GM19239 (cell line): ENCODE data around the gene RNF157.

Experiments used
- DNase-seq: peaks from one replicate; pipeline ENCODE4 v3.0.0; 2011; ENCODE audit warnings: low spot score; ENCODE audit not compliant: insufficient read length
- FAIRE-seq: peaks from 2 replicates; lab custom pipeline; 2011; peaks lifted over from hg19 to GRCh38; lab: Jason Lieb, UNC

The RNF157 gene

GRCh38 chr17:76164331-76164730 is 76.0 kb downstream of the RNF157 start:
- FAIRE-seq, result no peak
- no peak for DNase-seq

- DNase-seq, result no peak
- FAIRE-seq, result no peak
Observed at GRCh38 chr17:76163919-76164318, 76.4 kb downstream of the RNF157 start.

- FAIRE-seq (no peak), DNase-seq (no peak)
Observed at GRCh38 chr17:76161619-76162266, 78.5 kb downstream of the RNF157 start.

GRCh38 chr17:76160896-76161528 is 79.3 kb downstream of the RNF157 start:
- FAIRE-seq, result no peak

GRCh38 chr17:76159157-76159556 is 81.1 kb downstream of the RNF157 start:
- FAIRE-seq (no peak), DNase-seq (no peak)

More at GRCh38 chr17:76160896-76161528, 79.3 kb downstream of the RNF157 start:
- no peak for DNase-seq

GRCh38 chr17:76157759-76158158 is 82.5 kb downstream of the RNF157 start:
- DNase-seq, result no peak
- no peak for FAIRE-seq

GRCh38 chr17:76156662-76156991 is 83.7 kb downstream of the RNF157 start:
- FAIRE-seq, result no peak
- DNase-seq, result no peak

- FAIRE-seq, result no peak
- no peak for DNase-seq
Observed at GRCh38 chr17:76155988-76156661, 84.2 kb downstream of the RNF157 start.

- FAIRE-seq (no peak), DNase-seq (no peak)
Observed at GRCh38 chr17:76154936-76155845, 85.1 kb downstream of the RNF157 start.

GRCh38 chr17:76154292-76154691 is 86.0 kb downstream of the RNF157 start:
- FAIRE-seq (no peak), DNase-seq (no peak)

GRCh38 chr17:76153640-76154039 is 86.7 kb downstream of the RNF157 start:
- FAIRE-seq, result no peak
- DNase-seq, result no peak

GRCh38 chr17:76153202-76153601 is 87.1 kb downstream of the RNF157 start:
- DNase-seq (no peak), FAIRE-seq (no peak)

GRCh38 chr17:76152591-76152990 is 87.7 kb downstream of the RNF157 start:
- FAIRE-seq (no peak), DNase-seq (no peak)

- DNase-seq (no peak), FAIRE-seq (no peak)
Observed at GRCh38 chr17:76151896-76152454, 88.3 kb downstream of the RNF157 start.

- no peak for FAIRE-seq
Observed at GRCh38 chr17:76150712-76151622, 89.3 kb downstream of the RNF157 start.

GRCh38 chr17:76149214-76149613 is 91.1 kb downstream of the RNF157 start:
- FAIRE-seq, result no peak
- no peak for DNase-seq

More at GRCh38 chr17:76150712-76151622, 89.3 kb downstream of the RNF157 start:
- DNase-seq, result no peak

- FAIRE-seq, result no peak
- DNase-seq, result no peak
Observed at GRCh38 chr17:76148015-76148326, 92.3 kb downstream of the RNF157 start.

GRCh38 chr17:76147211-76148014 is 92.9 kb downstream of the RNF157 start:
- DNase-seq, result no peak

More at GRCh38 chr17:76147211-76148014, 92.9 kb downstream of the RNF157 start:
- FAIRE-seq, result no peak
